ENCODE data around the gene TENT4B.
"Not testable (repeated sequence)": the region's sequence is repeated elsewhere in the genome, so short reads cannot be mapped to it uniquely, and the experiment has no call there.

The TENT4B gene

GRCh38 chr16:50152807-50153595 is at the start of gene TENT4B:
Gene TENT4B (plus strand): TSS chr16:50153306. CDS start chr16:50153622, 316 bp downstream.
- ATAC-seq (replicated peaks) (peak; percentile 74 to 81), DNase-seq (peak; percentile 87)
- Mint-ChIP-seq H3K27me3 (no peaks in the 10 kb centered on the region), H3K27ac (peak within 1 kb of the TSS; percentile 95), H3K9me3 (no peaks in the 10 kb centered on the region), H3K4me1 (peaks cover 26 to 35% of the 10 kb centered on the region in 2 donors), H3K4me3 (peak within 1 kb of the TSS; percentile 86 to 92), H3K36me3 (peaks cover 0 to 10% of the 10 kb centered on the region in 2 donors)

- H3K27me3 Mint-ChIP-seq = no peaks in the 10 kb centered on the region
- H3K27ac Mint-ChIP-seq = no peak overlapping the region
- DNase-seq (no peak), ATAC-seq (replicated peaks) (no peak)
- H3K9me3 Mint-ChIP-seq = no peaks in the 10 kb centered on the region
- H3K4me1 Mint-ChIP-seq = no peaks in the 10 kb centered on the region
- H3K36me3 Mint-ChIP-seq = peaks cover 27 to 45% of the 10 kb centered on the region in 2 donors
- no peak overlapping the region for H3K4me3 Mint-ChIP-seq
These were observed 49.3 kb upstream of the TENT4B start for GRCh38 chr16:50103764-50104163.

- Mint-ChIP-seq H3K27ac (peak overlapping the region; percentile 59), H3K4me1 (no peaks in the 10 kb centered on the region), H3K27me3 (peaks cover 0 to 5% of the 10 kb centered on the region in 2 donors), H3K4me3 (no peak overlapping the region), H3K36me3 (no peaks in the 10 kb centered on the region), H3K9me3 (no peaks in the 10 kb centered on the region)
- DNase-seq (no peak), ATAC-seq (replicated peaks) (no peak)
These were observed 38.6 kb upstream of the TENT4B start for GRCh38 chr16:50114357-50115129.

GRCh38 chr16:50120711-50121110 is 32.4 kb upstream of the TENT4B start:
- no peaks in the 10 kb centered on the region for H3K27me3 Mint-ChIP-seq
- H3K36me3 Mint-ChIP-seq = no peaks in the 10 kb centered on the region
- ATAC-seq (replicated peaks) = no peak
- no peak for DNase-seq
- peaks cover 0 to 4% of the 10 kb centered on the region in 2 donors for H3K9me3 Mint-ChIP-seq
- H3K27ac Mint-ChIP-seq = no peak overlapping the region
- H3K4me1 Mint-ChIP-seq = peaks cover 0 to 8% of the 10 kb centered on the region in 2 donors
- no peak overlapping the region for H3K4me3 Mint-ChIP-seq

GRCh38 chr16:50121278-50121677 is 31.8 kb upstream of the TENT4B start:
- no peaks in the 10 kb centered on the region for H3K36me3 Mint-ChIP-seq
- DNase-seq (no peak), ATAC-seq (replicated peaks) (peak in 1 of 2 donors; percentile 59)
- H3K27me3 Mint-ChIP-seq = no peaks in the 10 kb centered on the region
- peaks cover 5 to 10% of the 10 kb centered on the region in 2 donors for H3K4me1 Mint-ChIP-seq
- H3K9me3 Mint-ChIP-seq = peaks cover 0 to 4% of the 10 kb centered on the region in 2 donors
- no peak overlapping the region for H3K4me3 Mint-ChIP-seq
- H3K27ac Mint-ChIP-seq = no peak overlapping the region

- peak; percentile 19 to 62 for ATAC-seq (replicated peaks)
- Mint-ChIP-seq H3K36me3 (no peaks in the 10 kb centered on the region), H3K27ac (peak overlapping the region; percentile 0), H3K4me3 (no peak overlapping the region), H3K9me3 (peaks cover 0 to 4% of the 10 kb centered on the region in 2 donors), H3K4me1 (peaks cover 8 to 10% of the 10 kb centered on the region in 2 donors), H3K27me3 (no peaks in the 10 kb centered on the region)
- DNase-seq = no peak
These were observed 31.2 kb upstream of the TENT4B start for GRCh38 chr16:50121721-50122445.

GRCh38 chr16:50123417-50123816 is 29.7 kb upstream of the TENT4B start:
- no peaks in the 10 kb centered on the region for H3K36me3 Mint-ChIP-seq
- H3K9me3 Mint-ChIP-seq = peaks cover 0 to 4% of the 10 kb centered on the region in 2 donors
- H3K27me3 Mint-ChIP-seq = no peaks in the 10 kb centered on the region
- H3K27ac Mint-ChIP-seq = no peak overlapping the region
- no peak overlapping the region for H3K4me3 Mint-ChIP-seq
- DNase-seq = no peak
- H3K4me1 Mint-ChIP-seq = peaks cover 8 to 10% of the 10 kb centered on the region in 2 donors
- no peak for ATAC-seq (replicated peaks)

GRCh38 chr16:50124769-50125168 is 28.3 kb upstream of the TENT4B start:
- no peak for DNase-seq
- H3K4me1 Mint-ChIP-seq = peaks cover 8 to 10% of the 10 kb centered on the region in 2 donors
- no peaks in the 10 kb centered on the region for H3K27me3 Mint-ChIP-seq
- H3K36me3 Mint-ChIP-seq = no peaks in the 10 kb centered on the region
- ATAC-seq (replicated peaks) = no peak
- H3K27ac Mint-ChIP-seq = peak overlapping the region; percentile 6
- H3K4me3 Mint-ChIP-seq = no peak overlapping the region
- peaks cover 0 to 4% of the 10 kb centered on the region in 2 donors for H3K9me3 Mint-ChIP-seq

GRCh38 chr16:50126183-50126582 is 26.9 kb upstream of the TENT4B start:
- peaks cover 8 to 10% of the 10 kb centered on the region in 2 donors for H3K4me1 Mint-ChIP-seq
- ATAC-seq (replicated peaks) (peak; percentile 52 to 67), DNase-seq (no peak)
- H3K27me3 Mint-ChIP-seq = no peaks in the 10 kb centered on the region
- H3K27ac Mint-ChIP-seq = no peak overlapping the region
- H3K4me3 Mint-ChIP-seq = no peak overlapping the region
- H3K36me3 Mint-ChIP-seq = no peaks in the 10 kb centered on the region
- peaks cover 0 to 4% of the 10 kb centered on the region in 2 donors for H3K9me3 Mint-ChIP-seq

GRCh38 chr16:50132571-50132970 is 20.5 kb upstream of the TENT4B start:
- not testable (repeated sequence) for H3K36me3 Mint-ChIP-seq; H3K27ac Mint-ChIP-seq; H3K9me3 Mint-ChIP-seq; H3K27me3 Mint-ChIP-seq; ATAC-seq (replicated peaks); DNase-seq; H3K4me3 Mint-ChIP-seq; H3K4me1 Mint-ChIP-seq

- ATAC-seq (replicated peaks) = no peak
- no peaks in the 10 kb centered on the region for H3K4me1 Mint-ChIP-seq
- H3K4me3 Mint-ChIP-seq = no peak overlapping the region
- peaks cover 0 to 9% of the 10 kb centered on the region in 2 donors for H3K27me3 Mint-ChIP-seq
- H3K36me3 Mint-ChIP-seq = no peaks in the 10 kb centered on the region
- DNase-seq = no peak
- no peak overlapping the region for H3K27ac Mint-ChIP-seq
- H3K9me3 Mint-ChIP-seq = no peaks in the 10 kb centered on the region
These were observed 19.9 kb upstream of the TENT4B start for GRCh38 chr16:50133214-50133613.

GRCh38 chr16:50136399-50136798 is 16.7 kb upstream of the TENT4B start:
- no peaks in the 10 kb centered on the region for H3K4me1 Mint-ChIP-seq

GRCh38 chr16:50137268-50137667 is 15.8 kb upstream of the TENT4B start:
- Mint-ChIP-seq H3K27ac (no peak overlapping the region), H3K36me3 (peaks cover 0 to 2% of the 10 kb centered on the region in 2 donors), H3K4me3 (no peak overlapping the region), H3K4me1 (no peaks in the 10 kb centered on the region), H3K9me3 (no peaks in the 10 kb centered on the region), H3K27me3 (peaks cover 0 to 9% of the 10 kb centered on the region in 2 donors)
- ATAC-seq (replicated peaks) (no peak), DNase-seq (no peak)

More at GRCh38 chr16:50136399-50136798, 16.7 kb upstream of the TENT4B start:
- Mint-ChIP-seq H3K27me3 (peaks cover 0 to 9% of the 10 kb centered on the region in 2 donors), H3K9me3 (no peaks in the 10 kb centered on the region), H3K36me3 (peaks cover 0 to 2% of the 10 kb centered on the region in 2 donors), H3K27ac (no peak overlapping the region), H3K4me3 (no peak overlapping the region)
- ATAC-seq (replicated peaks) (no peak), DNase-seq (no peak)

- Mint-ChIP-seq H3K4me3 (no peak overlapping the region), H3K36me3 (peaks cover 0 to 2% of the 10 kb centered on the region in 2 donors), H3K27me3 (peaks cover 0 to 5% of the 10 kb centered on the region in 2 donors), H3K27ac (no peak overlapping the region), H3K9me3 (no peaks in the 10 kb centered on the region), H3K4me1 (no peaks in the 10 kb centered on the region)
- no peak for ATAC-seq (replicated peaks)
- no peak for DNase-seq
These were observed 13.5 kb upstream of the TENT4B start for GRCh38 chr16:50139580-50139979.
